Stomach smooth muscle (tissue), 2 donors: ENCODE measurements around the gene ATR.
A peak's percentile ranks its signal among the peaks of the same experiment; 100 is the strongest.
"Not testable (repeated sequence)": the region's sequence is repeated elsewhere in the genome, so short reads cannot be mapped to it uniquely, and the experiment has no call there.

ENCODE experiments used
- H3K27ac ChIP-seq: one replicate; pipeline ENCODE4 v1.7.0; 2013; ENCODE audit warnings: mild to moderate bottlenecking, low read length, inconsistent platforms
- H3K27me3 ChIP-seq, 2 donors: one replicate each; pipeline ENCODE4 v1.7.0; 2013; ENCODE audit warnings: low read length in 2 of 2; ENCODE audit not compliant: insufficient read depth in 2 of 2, control insufficient read depth in 1 of 2
- H3K36me3 ChIP-seq, 2 donors: one replicate each; pipeline ENCODE4 v1.7.0; 2013; ENCODE audit warnings: low read length in 2 of 2; ENCODE audit not compliant: control insufficient read depth in 2 of 2, insufficient read depth in 2 of 2
- H3K4me1 ChIP-seq: one replicate; pipeline ENCODE4 v1.7.0; 2013; ENCODE audit warnings: low read length; ENCODE audit not compliant: control insufficient read depth, insufficient read depth
- H3K4me3 ChIP-seq, 2 donors: one replicate each; pipeline ENCODE4 v1.7.0; 2013; ENCODE audit warnings: low read length in 2 of 2
- H3K9ac ChIP-seq, 2 donors: one replicate each; pipeline ENCODE4 v1.7.0; 2013; ENCODE audit warnings: low read length in 2 of 2, mild to moderate bottlenecking in 1 of 2
- H3K9me3 ChIP-seq, 2 donors: one replicate each; pipeline ENCODE4 v1.7.0; 2013; ENCODE audit warnings: low read length in 2 of 2; ENCODE audit not compliant: control insufficient read depth in 2 of 2
- donor health status: healthy.
- donor health status: Pancreatic carcinoma.

The ATR gene

GRCh38 chr3:142450189-142450588, 128.3 kb downstream of the ATR start:
- H3K4me3 ChIP-seq: no peak overlapping the region
- H3K27me3 ChIP-seq: no peaks in the 10 kb centered on the region
- peak overlapping the region; percentile 2 for H3K27ac ChIP-seq
- H3K9ac ChIP-seq: no peak overlapping the region
- peaks cover 0 to 5% of the 10 kb centered on the region in 2 donors for H3K36me3 ChIP-seq
- H3K9me3 ChIP-seq: no peaks in the 10 kb centered on the region
- no peaks in the 10 kb centered on the region for H3K4me1 ChIP-seq

- peak within 1 kb of the TSS; percentile 92 for H3K27ac ChIP-seq
- peaks cover 0 to 5% of the 10 kb centered on the region in 2 donors for H3K36me3 ChIP-seq
- no peaks in the 10 kb centered on the region for H3K4me1 ChIP-seq
- peak within 1 kb of the TSS; percentile 91 to 100 for H3K9ac ChIP-seq
- no peaks in the 10 kb centered on the region for H3K9me3 ChIP-seq
- no peaks in the 10 kb centered on the region for H3K27me3 ChIP-seq
- H3K4me3 ChIP-seq: peak within 1 kb of the TSS; percentile 89 to 99
Observed at GRCh38 chr3:142447852-142448823, 130.4 kb downstream of the ATR start, which contains the start of gene XRN1. TSS of gene XRN1 (minus strand) at chr3:142448037. CDS start at chr3:142447944, 93 bp downstream.

GRCh38 chr3:142447301-142447851, 131.2 kb downstream of the ATR start:
- Histone ChIP-seq H3K27me3 (no peaks in the 10 kb centered on the region), H3K4me3 (peak overlapping the region; percentile 89 to 99), H3K27ac (peak overlapping the region; percentile 92), H3K9me3 (no peaks in the 10 kb centered on the region), H3K36me3 (no peaks in the 10 kb centered on the region), H3K9ac (peak overlapping the region; percentile 91 to 100), H3K4me1 (no peaks in the 10 kb centered on the region)

GRCh38 chr3:142445816-142446254, 132.7 kb downstream of the ATR start:
- Histone ChIP-seq H3K4me1 (no peaks in the 10 kb centered on the region), H3K27me3 (no peaks in the 10 kb centered on the region), H3K36me3 (no peaks in the 10 kb centered on the region), H3K27ac (no peak overlapping the region), H3K4me3 (peak overlapping the region in 1 of 2 donors; percentile 89), H3K9me3 (no peaks in the 10 kb centered on the region), H3K9ac (no peak overlapping the region)

GRCh38 chr3:142444343-142444742, 134.2 kb downstream of the ATR start:
- Histone ChIP-seq H3K4me3 (no peak overlapping the region), H3K9ac (no peak overlapping the region), H3K9me3 (no peaks in the 10 kb centered on the region), H3K27me3 (no peaks in the 10 kb centered on the region), H3K27ac (no peak overlapping the region), H3K4me1 (no peaks in the 10 kb centered on the region), H3K36me3 (no peaks in the 10 kb centered on the region)

GRCh38 chr3:142443060-142443459, 135.5 kb downstream of the ATR start:
- not testable (repeated sequence) for H3K36me3 ChIP-seq, H3K27me3 ChIP-seq, H3K9me3 ChIP-seq, H3K9ac ChIP-seq, H3K27ac ChIP-seq, H3K4me3 ChIP-seq, H3K4me1 ChIP-seq

- H3K36me3 ChIP-seq, H3K27me3 ChIP-seq, H3K27ac ChIP-seq, H3K4me3 ChIP-seq, H3K4me1 ChIP-seq, H3K9ac ChIP-seq, H3K9me3 ChIP-seq: not testable (repeated sequence)
Observed at GRCh38 chr3:142439499-142440220, 138.9 kb downstream of the ATR start.

GRCh38 chr3:142438096-142438495, 140.4 kb downstream of the ATR start:
- H3K36me3 ChIP-seq, H3K27ac ChIP-seq, H3K4me3 ChIP-seq, H3K4me1 ChIP-seq, H3K9me3 ChIP-seq, H3K9ac ChIP-seq, H3K27me3 ChIP-seq: not testable (repeated sequence)

GRCh38 chr3:142436951-142437585, 141.5 kb downstream of the ATR start:
- no peaks in the 10 kb centered on the region for H3K9me3 ChIP-seq
- H3K36me3 ChIP-seq: peaks cover 0 to 3% of the 10 kb centered on the region in 2 donors
- no peak overlapping the region for H3K27ac ChIP-seq
- no peak overlapping the region for H3K4me3 ChIP-seq
- no peak overlapping the region for H3K9ac ChIP-seq
- H3K4me1 ChIP-seq: no peaks in the 10 kb centered on the region
- H3K27me3 ChIP-seq: no peaks in the 10 kb centered on the region

GRCh38 chr3:142434503-142434902, 144.0 kb downstream of the ATR start:
- H3K4me1 ChIP-seq: no peaks in the 10 kb centered on the region
- peaks cover 17 to 18% of the 10 kb centered on the region in 2 donors for H3K36me3 ChIP-seq
- H3K9ac ChIP-seq: no peak overlapping the region
- H3K9me3 ChIP-seq: no peaks in the 10 kb centered on the region
- no peak overlapping the region for H3K27ac ChIP-seq
- no peak overlapping the region for H3K4me3 ChIP-seq
- H3K27me3 ChIP-seq: no peaks in the 10 kb centered on the region
